CD4-positive, alpha-beta T cell (primary cell): ENCODE results near the gene RDH5. TPM values are rescaled to one million over a fixed set of nuclear protein-coding genes. Genes with fewer than 3 reads are reported as not detected.
A peak's percentile ranks its signal among the peaks of the same experiment; 100 is the strongest.

ENCODE experiments used
- ATAC-seq: fragments of 200-7000 bp; cut with Tn5 transposase; one replicate; pipeline ENCODE4 v1.10.0; 2022; ENCODE audit warnings: mild to moderate bottlenecking; ENCODE audit not compliant: poor library complexity
- CTCF ChIA-PET: fragments of 350-600 bp; sonication (Branson Sonifier 250); formaldehyde crosslinking; loops from one replicate; lab custom pipeline; 2021; ENCODE audit warnings: antibody characterized with exemption, inconsistent platforms; lab: Charles Lee
- POLR2A ChIA-PET: fragments of 350-600 bp; sonication (Branson Sonifier 250); formaldehyde crosslinking; loops from one replicate; lab custom pipeline; 2021; ENCODE audit warnings: antibody characterized with exemption, inconsistent platforms; lab: Charles Lee
- DNase-seq, 14 experiments: peaks; one replicate each; pipeline ENCODE4 v3.0.0-alpha.2; 2013 to 2020; ENCODE audit warnings: mixed read lengths in 2 of 14
- H3K27ac ChIP-seq, 2 donors: one replicate each; pipeline versions ENCODE4 v1.5.1 to v1.7.0; 2013; ENCODE audit warnings: low read length in 2 of 2, low read depth in 1 of 2, mild to moderate bottlenecking in 1 of 2
- H3K27me3 ChIP-seq, 2 experiments: 1 replicate in 1 of 2; 2 replicates in 1 of 2; pipeline versions ENCODE4 v1.6.1 to v1.7.0; 2013; ENCODE audit warnings: low read length in 2 of 2, control low read depth in 1 of 2, mild to moderate bottlenecking in 1 of 2, moderate library complexity in 1 of 2; ENCODE audit not compliant: insufficient read depth in 2 of 2, control insufficient read depth in 1 of 2
- H3K36me3 ChIP-seq: one replicate; pipeline ENCODE4 v1.6.1; 2013; ENCODE audit warnings: low read length, control low read depth; ENCODE audit not compliant: insufficient read depth
- H3K4me1 ChIP-seq: one replicate; pipeline ENCODE4 v1.6.1; 2013; ENCODE audit warnings: low read length, control low read depth; ENCODE audit not compliant: insufficient read depth
- H3K4me3 ChIP-seq: one replicate; pipeline ENCODE4 v1.5.1; 2013; ENCODE audit warnings: mild to moderate bottlenecking, low read length, moderate library complexity
- H3K9me3 ChIP-seq, 2 experiments: 1 replicate in 1 of 2; 2 replicates in 1 of 2; pipeline versions ENCODE4 v1.6.1 to v1.7.0; 2013; ENCODE audit warnings: low read length in 2 of 2, mild to moderate bottlenecking in 2 of 2, control low read depth in 1 of 2, moderate library complexity in 1 of 2; ENCODE audit not compliant: control insufficient read depth in 1 of 2, insufficient read depth in 1 of 2
- H3K27ac Mint-ChIP-seq: one replicate; pipeline ENCODE4 v1.8.0; 2020; ENCODE audit warnings: mixed read lengths
- H3K27me3 Mint-ChIP-seq: one replicate; pipeline ENCODE4 v1.8.0; 2021; ENCODE audit warnings: mixed read lengths
- H3K36me3 Mint-ChIP-seq: one replicate; pipeline ENCODE4 v1.8.0; 2021; ENCODE audit warnings: low read depth, mixed read lengths
- H3K4me1 Mint-ChIP-seq: one replicate; pipeline ENCODE4 v1.8.0; 2021; ENCODE audit warnings: low read depth, mixed read lengths
- H3K4me3 Mint-ChIP-seq: one replicate; pipeline ENCODE4 v1.8.0; 2020; ENCODE audit warnings: mild to moderate bottlenecking, mixed read lengths
- H3K9me3 Mint-ChIP-seq: one replicate; pipeline ENCODE4 v1.8.0; 2020; ENCODE audit warnings: mixed read lengths
- intact Hi-C, 2 experiments: fragments of 100-400 bp; cut with DNase I in 1 of 2; cut with micrococcal nuclease in 1 of 2; formaldehyde crosslinking; loops; one replicate each; pipeline versions ENCODE4 v1.15.1 to v1.9.0; 2023 to 2025; cut with DNase I, micrococcal nuclease
- total RNA-seq, 174 experiments: library from RNA in 2 of 174; stranded (reverse) in 2 of 174; gene quantifications; one replicate each; pipeline ENCODE4 v1.2.3 and lab custom pipeline; 2021 to 2026
- TF ChIP-seq, protein P1 (sequence below): fragments of 200-600 bp; IDR thresholded peaks from one replicate; pipeline ENCODE4 v1.8.0; 2022; ENCODE audit warnings: antibody characterized with exemption, mild to moderate bottlenecking

RDH5 gene
- total RNA-seq, 2 experiments from 2014 or later, result 8.8 TPM

DNA sequence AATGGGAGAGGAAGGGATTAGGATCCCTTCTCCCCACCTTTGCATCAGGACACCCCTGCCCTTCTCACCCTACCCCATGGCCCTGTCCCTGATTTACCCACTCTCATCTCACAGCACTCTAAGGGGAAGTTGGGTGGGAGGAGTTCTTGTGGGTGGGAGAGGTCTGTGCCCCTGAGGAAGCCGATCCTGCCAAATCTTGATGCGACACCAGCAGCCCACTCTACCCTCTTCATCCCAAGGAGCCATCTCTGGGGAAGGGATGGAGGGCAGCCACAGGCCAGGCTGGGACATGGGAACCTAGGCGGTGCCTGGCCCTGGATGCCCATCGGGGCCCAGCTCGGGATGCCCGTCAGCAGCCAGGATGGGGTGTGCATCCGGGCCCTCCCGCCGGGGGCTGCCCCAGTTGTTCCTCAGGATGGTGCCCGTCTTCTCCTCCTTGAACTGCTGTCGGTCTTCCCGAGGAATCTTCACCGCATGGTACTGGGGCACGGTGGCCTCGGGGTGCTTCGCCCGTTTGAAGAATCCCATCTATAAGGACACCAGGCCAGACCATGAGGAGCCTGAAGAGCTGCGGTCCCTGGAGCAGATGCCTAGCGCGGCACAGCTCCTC lies 35.3 kb upstream of the RDH5 start:
- H3K9me3 ChIP-seq, result no peaks in the 10 kb centered on the region
- ATAC-seq, result no peak
- H3K36me3 ChIP-seq, result no peaks in the 10 kb centered on the region
- no peak overlapping the region for H3K27ac ChIP-seq
- H3K4me3 ChIP-seq, result no peak overlapping the region
- no peak overlapping the region for H3K27ac Mint-ChIP-seq
- peaks cover 38% of the 10 kb centered on the region for H3K27me3 Mint-ChIP-seq
- H3K4me1 ChIP-seq, result peaks cover 15% of the 10 kb centered on the region
- intact Hi-C loops, result no loop called here
- no peaks in the 10 kb centered on the region for H3K36me3 Mint-ChIP-seq
- ChIA-PET CTCF (no interaction called here), POLR2A (no interaction called here)
- no peak for DNase-seq
- peaks cover 9 to 10% of the 10 kb centered on the region in 2 experiments for H3K27me3 ChIP-seq
- H3K4me3 Mint-ChIP-seq, result no peak overlapping the region
- H3K9me3 Mint-ChIP-seq, result no peaks in the 10 kb centered on the region
- TF ChIP-seq, protein P1, sequence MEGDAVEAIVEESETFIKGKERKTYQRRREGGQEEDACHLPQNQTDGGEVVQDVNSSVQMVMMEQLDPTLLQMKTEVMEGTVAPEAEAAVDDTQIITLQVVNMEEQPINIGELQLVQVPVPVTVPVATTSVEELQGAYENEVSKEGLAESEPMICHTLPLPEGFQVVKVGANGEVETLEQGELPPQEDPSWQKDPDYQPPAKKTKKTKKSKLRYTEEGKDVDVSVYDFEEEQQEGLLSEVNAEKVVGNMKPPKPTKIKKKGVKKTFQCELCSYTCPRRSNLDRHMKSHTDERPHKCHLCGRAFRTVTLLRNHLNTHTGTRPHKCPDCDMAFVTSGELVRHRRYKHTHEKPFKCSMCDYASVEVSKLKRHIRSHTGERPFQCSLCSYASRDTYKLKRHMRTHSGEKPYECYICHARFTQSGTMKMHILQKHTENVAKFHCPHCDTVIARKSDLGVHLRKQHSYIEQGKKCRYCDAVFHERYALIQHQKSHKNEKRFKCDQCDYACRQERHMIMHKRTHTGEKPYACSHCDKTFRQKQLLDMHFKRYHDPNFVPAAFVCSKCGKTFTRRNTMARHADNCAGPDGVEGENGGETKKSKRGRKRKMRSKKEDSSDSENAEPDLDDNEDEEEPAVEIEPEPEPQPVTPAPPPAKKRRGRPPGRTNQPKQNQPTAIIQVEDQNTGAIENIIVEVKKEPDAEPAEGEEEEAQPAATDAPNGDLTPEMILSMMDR, result no peak
- peaks cover 17% of the 10 kb centered on the region for H3K4me1 Mint-ChIP-seq

DNA sequence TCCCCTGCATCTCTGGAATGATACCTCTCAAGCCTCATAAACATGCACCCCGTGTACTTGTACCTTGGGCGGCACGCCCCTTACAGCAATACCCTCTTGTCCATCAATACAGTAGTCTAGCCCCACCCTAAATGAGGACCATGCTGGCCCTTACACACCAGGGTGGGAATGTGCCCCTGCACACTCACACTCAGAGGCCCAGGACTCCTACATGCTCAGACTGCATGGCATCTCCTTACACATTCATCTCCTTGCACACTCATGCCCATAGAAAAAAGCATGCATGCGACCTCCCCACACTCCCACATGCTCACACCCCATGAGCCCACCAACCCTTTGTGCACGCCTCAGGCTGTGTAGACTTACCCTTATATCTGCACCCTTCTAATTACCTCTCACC lies 34.5 kb upstream of the RDH5 start:
- H3K27ac ChIP-seq, result no peak overlapping the region
- H3K36me3 ChIP-seq, result no peaks in the 10 kb centered on the region
- no peaks in the 10 kb centered on the region for H3K36me3 Mint-ChIP-seq
- TF ChIP-seq, protein P1, result no peak
- ATAC-seq, result no peak
- no peak overlapping the region for H3K27ac Mint-ChIP-seq
- H3K27me3 ChIP-seq, result peaks cover 8 to 10% of the 10 kb centered on the region in 2 experiments
- H3K4me3 ChIP-seq, result no peak overlapping the region
- H3K4me1 ChIP-seq, result peaks cover 15% of the 10 kb centered on the region
- POLR2A ChIA-PET, result no interaction called here
- no peak overlapping the region for H3K4me3 Mint-ChIP-seq
- no peaks in the 10 kb centered on the region for H3K9me3 ChIP-seq
- peaks cover 30% of the 10 kb centered on the region for H3K27me3 Mint-ChIP-seq
- CTCF ChIA-PET, result no interaction called here
- DNase-seq, result peak in 1 of 14 experiments; percentile 11
- peaks cover 16% of the 10 kb centered on the region for H3K4me1 Mint-ChIP-seq
- intact Hi-C loops, result no loop called here
- H3K9me3 Mint-ChIP-seq, result no peaks in the 10 kb centered on the region

DNA sequence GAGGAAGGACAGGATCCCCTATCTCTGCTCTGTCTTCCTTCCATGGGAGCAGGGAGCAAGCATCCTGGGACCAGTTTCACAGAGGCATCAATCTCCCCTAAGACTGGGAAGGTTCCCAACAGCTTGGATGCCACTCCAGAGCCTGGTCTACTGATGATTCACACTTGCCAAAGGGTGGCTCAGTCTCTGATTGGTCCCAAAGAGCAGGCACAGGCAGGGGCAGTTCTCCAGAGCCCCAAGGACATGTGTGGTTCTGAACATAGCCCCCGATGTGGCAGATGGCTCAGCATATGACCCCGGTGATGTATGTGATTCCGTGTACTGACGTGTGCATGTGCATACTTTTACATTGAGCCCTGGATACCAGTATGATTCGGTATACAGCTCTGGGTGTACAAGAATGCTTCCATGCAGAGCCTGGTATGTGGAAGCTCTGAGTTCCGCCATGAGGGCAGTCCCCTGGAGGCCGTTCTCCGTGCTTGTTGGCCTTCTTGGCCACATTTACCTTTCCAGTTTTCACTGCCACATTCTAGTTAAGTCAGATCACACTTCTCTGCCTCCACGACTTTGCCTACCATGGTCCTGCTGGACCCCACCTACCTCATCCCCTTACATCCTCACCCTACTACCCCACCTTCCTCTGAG lies 33.7 kb upstream of the RDH5 start:
- no peak for ATAC-seq
- TF ChIP-seq, protein P1, result no peak
- peaks cover 22% of the 10 kb centered on the region for H3K27me3 Mint-ChIP-seq
- no peak for DNase-seq
- no peaks in the 10 kb centered on the region for H3K9me3 Mint-ChIP-seq
- ChIA-PET CTCF (no interaction called here), POLR2A (no interaction called here)
- Histone ChIP-seq H3K27ac (no peak overlapping the region), H3K4me1 (peaks cover 11% of the 10 kb centered on the region), H3K36me3 (no peaks in the 10 kb centered on the region), H3K4me3 (no peak overlapping the region), H3K27me3 (peaks cover 0 to 8% of the 10 kb centered on the region in 2 experiments), H3K9me3 (no peaks in the 10 kb centered on the region)
- no peaks in the 10 kb centered on the region for H3K36me3 Mint-ChIP-seq
- H3K4me3 Mint-ChIP-seq, result no peak overlapping the region
- intact Hi-C loops, result no loop called here
- H3K27ac Mint-ChIP-seq, result no peak overlapping the region
- peaks cover 8% of the 10 kb centered on the region for H3K4me1 Mint-ChIP-seq
